Measurements from ENCODE around the gene NRM.
"Not testable (repeated sequence)": the region's sequence is repeated elsewhere in the genome, so short reads cannot be mapped to it uniquely, and the experiment has no call there.

Gene NRM, protein sequence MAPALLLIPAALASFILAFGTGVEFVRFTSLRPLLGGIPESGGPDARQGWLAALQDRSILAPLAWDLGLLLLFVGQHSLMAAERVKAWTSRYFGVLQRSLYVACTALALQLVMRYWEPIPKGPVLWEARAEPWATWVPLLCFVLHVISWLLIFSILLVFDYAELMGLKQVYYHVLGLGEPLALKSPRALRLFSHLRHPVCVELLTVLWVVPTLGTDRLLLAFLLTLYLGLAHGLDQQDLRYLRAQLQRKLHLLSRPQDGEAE

DNA sequence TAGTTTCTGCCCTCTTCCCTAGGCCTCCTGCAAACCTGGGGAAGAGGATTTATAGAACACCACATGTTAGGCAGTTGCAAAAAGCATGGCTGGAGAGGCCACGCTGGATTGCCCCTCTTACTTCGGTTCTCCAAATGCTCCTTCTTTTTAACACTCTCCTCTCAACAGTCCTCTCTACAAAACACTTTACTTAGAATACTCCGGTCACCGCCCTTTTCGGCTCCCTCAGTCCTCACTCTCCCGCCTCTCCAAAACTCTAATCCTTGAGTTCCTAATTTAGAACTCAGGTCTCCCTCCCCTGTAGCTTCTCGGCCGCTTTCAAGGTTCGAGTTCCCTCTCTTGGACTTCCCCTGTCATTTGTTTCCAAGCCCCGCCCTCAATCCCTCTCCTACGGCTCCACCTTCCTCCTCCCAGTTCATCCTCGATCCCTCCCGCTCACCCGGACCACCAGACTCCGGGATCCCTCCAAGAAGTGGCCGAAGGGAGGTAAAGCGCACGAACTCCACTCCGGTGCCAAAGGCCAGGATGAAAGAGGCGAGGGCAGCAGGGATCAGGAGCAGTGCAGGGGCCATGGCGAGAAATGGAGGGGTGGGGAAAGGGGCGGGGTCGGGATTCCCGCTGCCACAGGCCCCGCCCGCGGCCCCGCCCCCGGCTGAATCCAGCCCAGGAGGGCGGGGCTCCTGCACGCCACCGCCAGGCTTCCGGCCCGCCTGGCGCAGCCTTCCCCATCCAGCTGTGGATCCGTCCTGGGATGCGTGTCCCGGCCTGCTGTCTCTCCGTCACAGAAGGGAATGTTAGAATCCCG, at the start of gene NRM:
Gene NRM, minus strand, starts transcription at position 582 of the 805 bp plus-strand sequence. Its CDS starts 10 bp downstream, at position 572.
- DNase-seq (ENCODE audit: low read depth in 2 of 2), result peak; percentile 70 to 78

DNA sequence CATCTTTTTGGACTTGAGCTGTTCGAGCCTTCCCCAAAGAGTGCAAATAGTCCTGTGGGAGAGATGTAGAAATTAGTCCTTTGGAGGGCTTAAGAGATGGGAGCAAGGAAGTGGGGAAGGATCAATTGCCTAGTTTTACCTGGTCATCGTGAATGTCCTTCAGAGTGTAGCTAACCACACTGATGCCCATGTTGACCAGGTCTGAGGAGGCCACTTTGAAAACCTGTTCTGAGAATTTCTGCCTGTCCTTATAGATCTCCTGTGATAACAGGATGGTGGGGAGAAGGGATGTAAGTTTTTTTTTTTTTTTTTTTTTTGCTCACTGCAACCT, 49.7 kb upstream of the NRM start:
- DNase-seq (ENCODE audit: low read depth in 2 of 2), result no peak

DNA sequence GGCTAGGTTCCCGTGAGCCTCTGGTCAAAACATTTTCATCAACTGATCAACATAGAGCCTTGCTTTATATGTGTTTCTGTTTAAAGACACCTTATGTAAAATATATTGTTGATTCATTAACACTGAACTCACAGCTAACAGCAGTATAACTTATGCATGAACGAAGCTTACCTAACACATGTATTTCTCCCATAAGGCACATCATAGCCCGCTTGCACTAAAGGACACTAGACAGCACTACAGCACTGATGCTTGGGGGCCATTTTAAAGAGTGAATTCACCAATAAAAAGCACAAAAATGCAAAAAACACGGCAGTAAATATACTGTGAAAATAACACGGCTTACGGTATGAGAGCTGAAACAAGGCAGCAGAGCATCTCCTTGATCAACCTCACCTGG, 47.7 kb upstream of the NRM start:
- DNase-seq (ENCODE audit: low read depth in 2 of 2), result no peak

DNA sequence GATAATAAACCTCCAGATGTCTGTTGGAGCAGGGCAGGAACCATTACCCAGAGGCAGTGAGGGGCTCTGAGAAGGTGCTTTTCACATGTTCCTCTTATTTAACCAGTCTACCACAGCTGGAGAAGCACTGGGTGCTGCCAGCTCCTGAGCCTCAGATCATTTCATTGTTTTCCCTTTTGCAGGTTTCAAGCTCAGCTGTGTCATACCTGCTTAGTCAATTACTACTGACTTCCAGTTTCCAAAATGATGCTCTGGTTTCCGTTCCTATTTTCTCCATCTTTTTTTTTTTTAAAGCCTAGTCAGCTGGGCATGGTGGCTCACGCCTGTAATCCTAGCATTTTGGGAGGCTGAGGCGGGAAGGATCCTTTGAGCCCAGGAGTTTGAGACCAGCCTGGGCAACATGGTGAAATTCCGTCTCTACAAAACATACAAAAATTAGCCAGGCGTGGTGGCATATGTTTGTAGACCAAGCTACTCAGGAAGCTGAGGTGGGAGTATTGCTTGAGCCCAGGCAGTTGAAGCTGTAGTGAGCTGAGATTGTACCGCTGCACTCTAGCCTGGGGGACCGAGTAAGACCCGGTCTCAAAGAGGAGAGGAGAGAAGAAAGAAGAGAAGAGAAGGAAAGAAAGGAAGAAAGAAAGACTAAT, 45.0 kb upstream of the NRM start:
- DNase-seq (ENCODE audit: low read depth in 2 of 2), result no peak

DNA sequence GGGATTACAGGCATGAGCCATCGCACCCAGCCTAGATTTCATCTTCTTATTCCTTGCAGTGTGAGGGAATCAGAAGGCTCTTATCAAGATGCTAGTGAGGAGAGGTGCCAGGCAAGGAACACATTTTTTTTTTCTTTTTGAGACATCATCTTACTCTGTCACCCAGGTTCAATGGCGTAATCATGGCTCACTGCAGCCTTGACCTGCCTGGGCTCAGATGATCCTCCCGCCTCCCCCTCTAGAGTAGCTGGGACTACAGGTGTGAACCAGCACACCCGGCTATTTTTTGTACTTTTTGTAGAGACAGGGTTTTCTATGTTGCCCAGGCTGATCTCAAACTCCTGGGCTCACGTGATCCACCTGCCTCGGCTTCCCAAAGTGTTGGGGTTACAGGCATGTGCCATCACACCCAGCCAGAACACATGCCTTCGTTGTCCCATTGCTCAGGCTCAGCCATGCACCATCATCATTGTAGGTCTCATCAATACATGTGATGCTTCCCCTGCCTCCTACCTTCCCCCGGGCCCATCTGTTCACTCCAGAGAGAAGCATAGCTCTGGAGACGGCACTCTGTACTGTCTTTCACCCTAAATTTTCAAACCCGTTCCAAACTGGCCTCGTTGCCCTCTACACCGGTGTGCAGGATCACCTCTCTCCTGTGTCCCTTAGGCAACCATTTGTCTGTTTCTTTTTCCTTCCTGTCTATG, 41.6 kb upstream of the NRM start:
- DNase-seq (ENCODE audit: low read depth in 2 of 2), result no peak

DNA sequence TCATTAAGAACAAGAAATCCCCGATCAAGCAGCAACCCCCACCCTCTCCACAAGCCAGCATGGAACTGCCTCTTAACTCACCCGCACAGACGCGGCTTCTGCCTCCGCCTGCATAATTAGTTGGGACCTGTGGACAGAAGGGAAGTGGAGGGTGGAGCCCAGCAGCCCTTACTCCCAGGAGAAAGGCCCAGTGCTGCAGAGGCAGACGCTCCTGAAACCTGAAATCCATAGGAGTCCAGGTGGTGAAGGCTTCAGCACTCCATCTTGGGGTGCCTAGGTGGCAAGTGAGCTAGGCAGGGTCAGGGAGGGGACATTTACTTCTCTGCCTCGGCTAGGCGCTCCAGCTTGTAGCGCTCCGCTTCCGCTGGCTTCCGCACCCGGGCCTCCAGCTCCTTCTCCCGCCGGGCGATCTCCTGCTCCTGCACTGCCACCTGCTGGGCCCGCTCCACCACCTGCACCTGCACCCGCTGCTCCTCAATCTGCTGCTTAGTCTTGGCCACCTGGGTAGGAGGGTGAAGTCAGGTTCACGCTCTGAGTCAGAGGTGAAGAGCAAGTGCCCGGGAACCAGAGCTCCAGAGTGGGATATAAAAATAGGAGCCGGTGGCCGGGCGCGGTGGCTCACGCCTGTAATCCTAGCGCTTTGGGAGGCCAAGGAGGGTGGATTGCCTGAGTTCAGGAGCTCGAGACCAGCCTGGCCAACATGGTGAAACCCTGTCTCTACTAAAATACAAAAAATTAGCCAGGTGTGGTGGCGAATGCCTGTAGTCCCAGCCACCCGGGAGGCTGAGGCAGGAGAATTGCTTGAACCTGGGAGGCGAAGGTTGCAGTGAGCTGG, 40.0 kb upstream of the NRM start:
- peak; percentile 76 to 82 for DNase-seq (ENCODE audit: low read depth in 2 of 2)

DNA sequence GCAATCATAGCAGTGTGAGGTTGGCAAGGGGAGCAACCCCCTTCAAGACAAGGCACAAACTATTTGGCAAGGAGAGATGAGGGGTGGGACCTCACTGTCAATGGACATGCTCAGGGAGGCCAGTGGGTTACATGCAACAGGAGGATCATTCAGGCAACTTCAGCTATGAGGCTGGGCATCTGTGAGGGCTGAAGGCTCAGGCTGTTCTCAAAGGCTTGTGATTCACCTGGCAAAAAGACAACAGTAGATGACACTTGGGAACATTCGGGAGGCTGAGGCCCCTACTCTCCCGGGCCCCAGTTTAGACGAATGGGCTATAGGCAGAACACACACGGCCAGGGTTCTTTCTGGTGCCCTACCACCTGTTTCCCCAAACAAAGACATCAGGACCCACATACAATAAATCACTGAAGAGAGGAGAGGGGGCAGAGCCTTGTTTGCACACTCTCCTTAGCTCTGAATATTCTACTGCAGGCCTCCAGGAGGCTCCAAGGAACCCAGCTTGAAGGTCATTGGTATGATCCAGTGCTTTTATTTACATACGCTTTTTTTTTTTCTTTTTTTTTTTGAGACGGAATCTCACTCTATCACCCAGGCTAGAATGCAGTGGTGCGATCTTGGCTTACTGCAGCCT, 37.3 kb upstream of the NRM start:
- no peak for DNase-seq (ENCODE audit: low read depth in 2 of 2)

DNA sequence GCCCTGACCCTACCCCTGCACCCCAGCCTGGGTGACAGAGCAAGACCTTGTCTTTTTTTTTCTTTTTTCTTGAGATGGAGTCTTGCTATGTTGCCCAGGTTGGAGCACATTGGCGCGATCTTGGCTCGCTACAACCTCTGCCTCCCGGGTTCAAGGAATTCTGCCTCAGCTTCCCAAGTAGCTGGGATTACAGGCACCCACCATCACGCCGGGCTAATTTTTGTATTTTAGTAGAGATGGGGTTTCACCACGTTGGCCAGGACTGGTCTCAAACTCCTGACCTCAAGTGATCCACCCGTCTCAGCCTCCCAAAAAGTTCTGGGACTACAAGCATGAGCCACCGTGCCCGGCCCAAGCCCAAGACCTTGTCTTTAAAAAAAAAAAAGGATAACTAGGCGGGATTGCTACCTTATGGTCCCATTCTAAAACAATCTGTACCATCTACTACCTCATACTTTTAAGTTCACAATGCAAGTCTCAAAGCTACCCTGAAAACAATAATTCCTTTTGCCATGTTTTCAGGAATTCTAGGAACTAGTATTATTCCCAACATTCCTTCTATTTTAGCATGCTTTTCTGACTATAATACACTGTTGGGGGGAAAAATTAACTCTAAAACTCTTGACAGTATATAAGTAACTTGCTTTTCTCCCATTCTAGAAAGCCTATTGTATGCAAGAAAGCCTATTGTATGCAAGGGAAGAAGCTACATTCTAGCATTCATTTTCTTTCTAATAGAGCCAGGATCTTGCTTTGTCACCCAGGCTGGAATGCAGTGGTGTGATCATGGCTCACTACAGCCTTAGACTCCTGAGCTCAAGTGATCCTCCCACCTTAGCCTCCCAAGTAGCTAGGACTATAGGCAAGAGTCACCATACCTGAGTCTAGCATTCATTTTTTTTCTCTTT, 36.0 kb upstream of the NRM start:
- no peak for DNase-seq (ENCODE audit: low read depth in 2 of 2)

DNA sequence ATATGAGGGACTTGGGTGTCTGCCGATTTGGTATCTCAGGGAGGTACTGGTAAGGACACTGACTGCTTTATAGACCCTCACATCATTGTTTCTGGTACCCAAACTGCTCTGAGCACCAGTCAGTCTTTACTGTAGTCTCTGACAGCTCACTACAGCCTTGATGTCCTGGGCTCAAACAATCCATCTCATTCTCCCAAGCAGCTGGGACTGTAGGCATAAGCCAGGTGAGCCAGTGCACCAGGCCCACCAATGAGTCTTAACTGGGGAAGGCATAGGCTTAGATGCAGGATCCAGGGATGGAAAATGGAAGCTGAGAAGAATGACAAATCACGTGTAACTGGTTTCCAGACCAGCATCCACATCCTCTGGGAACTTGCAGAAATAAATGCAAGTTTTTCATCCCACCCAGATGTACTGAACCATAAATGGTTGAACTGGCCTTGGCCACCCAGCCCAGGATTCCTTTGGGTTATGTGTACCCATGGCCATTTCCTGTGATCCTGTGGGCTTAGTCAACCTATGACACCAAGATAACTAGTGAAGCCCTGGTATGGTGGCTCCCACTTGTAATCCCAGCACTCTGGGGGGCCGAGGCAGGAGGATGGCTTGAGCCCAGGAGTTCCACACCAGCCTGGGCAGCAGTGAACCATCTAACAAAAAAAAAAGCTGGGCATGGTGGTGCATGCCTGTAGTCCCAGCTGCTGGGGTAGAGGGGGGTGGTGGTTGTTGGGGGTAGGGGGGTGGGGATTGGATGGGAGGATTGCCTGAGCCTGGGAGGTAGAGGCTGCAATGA, 35.1 kb upstream of the NRM start:
- no peak for DNase-seq (ENCODE audit: low read depth in 2 of 2)

DNA sequence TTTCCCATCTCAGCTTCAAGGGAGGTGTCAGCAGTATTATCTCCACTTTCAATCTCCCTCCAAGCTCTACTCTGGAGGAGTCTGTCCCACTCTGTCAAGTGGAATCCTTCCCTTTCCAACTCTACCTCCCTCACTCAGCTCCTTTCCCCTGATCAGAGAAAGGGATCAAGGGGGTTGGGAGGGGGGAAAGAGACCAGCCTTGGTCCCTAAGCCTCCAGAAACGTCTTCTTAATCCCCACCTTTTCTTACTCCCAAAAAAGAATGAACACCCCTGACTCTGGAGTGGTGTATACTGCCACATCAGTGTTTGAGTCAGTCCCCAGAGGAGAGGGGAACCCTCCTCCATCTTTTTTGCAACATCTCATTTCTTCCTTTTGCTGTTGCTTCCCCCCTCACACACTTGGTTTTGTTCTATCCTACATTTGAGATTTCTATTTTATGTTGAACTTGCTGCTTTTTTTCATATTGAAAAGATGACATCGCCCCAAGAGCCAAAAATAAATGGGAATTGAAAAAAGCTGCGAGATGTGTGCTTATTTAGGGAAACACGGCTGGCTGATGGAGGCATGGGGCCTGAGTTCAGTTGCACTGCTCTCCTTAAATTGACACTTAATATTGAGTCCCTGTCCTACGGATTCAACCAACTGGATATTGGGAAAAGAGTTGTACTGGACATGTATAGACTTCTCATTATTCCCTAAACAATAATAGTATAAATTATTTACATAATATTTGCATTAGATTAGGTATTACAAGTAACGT, 34.3 kb upstream of the NRM start:
- no peak for DNase-seq (ENCODE audit: low read depth in 2 of 2)

DNA sequence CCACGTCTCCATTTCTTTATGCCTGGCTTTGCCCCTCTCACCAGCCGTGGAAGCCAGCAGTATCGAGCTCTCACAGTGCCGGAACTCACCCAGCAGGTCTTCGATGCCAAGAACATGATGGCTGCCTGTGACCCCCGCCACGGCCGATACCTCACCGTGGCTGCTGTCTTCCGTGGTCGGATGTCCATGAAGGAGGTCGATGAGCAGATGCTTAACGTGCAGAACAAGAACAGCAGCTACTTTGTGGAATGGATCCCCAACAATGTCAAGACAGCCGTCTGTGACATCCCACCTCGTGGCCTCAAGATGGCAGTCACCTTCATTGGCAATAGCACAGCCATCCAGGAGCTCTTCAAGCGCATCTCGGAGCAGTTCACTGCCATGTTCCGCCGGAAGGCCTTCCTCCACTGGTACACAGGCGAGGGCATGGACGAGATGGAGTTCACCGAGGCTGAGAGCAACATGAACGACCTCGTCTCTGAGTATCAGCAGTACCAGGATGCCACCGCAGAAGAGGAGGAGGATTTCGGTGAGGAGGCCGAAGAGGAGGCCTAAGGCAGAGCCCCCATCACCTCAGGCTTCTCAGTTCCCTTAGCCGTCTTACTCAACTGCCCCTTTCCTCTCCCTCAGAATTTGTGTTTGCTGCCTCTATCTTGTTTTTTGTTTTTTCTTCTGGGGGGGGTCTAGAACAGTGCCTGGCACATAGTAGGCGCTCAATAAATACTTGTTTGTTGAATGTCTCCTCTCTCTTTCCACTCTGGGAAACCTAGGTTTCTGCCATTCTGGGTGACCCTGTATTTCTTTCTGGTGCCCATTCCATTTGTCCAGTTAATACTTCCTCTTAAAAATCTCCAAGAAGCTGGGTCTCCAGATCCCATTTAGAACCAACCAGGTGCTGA, 33.3 kb upstream of the NRM start:
- not testable (repeated sequence) for DNase-seq (ENCODE audit: low read depth in 2 of 2)

DNA sequence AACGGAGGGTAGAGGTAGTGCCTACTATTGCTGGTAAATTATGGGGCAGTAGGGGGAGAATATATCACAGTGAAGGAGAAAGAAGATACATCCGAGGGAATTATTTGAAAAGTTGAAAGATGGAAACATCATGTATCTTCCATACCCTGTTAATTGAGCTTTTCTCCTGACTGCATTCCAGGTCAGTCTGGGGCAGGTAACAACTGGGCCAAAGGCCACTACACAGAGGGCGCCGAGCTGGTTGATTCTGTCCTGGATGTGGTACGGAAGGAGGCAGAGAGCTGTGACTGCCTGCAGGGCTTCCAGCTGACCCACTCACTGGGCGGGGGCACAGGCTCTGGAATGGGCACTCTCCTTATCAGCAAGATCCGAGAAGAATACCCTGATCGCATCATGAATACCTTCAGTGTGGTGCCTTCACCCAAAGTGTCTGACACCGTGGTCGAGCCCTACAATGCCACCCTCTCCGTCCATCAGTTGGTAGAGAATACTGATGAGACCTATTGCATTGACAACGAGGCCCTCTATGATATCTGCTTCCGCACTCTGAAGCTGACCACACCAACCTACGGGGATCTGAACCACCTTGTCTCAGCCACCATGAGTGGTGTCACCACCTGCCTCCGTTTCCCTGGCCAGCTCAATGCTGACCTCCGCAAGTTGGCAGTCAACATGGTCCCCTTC, 32.5 kb upstream of the NRM start:
- DNase-seq (ENCODE audit: low read depth in 2 of 2), result not testable (repeated sequence)

DNA sequence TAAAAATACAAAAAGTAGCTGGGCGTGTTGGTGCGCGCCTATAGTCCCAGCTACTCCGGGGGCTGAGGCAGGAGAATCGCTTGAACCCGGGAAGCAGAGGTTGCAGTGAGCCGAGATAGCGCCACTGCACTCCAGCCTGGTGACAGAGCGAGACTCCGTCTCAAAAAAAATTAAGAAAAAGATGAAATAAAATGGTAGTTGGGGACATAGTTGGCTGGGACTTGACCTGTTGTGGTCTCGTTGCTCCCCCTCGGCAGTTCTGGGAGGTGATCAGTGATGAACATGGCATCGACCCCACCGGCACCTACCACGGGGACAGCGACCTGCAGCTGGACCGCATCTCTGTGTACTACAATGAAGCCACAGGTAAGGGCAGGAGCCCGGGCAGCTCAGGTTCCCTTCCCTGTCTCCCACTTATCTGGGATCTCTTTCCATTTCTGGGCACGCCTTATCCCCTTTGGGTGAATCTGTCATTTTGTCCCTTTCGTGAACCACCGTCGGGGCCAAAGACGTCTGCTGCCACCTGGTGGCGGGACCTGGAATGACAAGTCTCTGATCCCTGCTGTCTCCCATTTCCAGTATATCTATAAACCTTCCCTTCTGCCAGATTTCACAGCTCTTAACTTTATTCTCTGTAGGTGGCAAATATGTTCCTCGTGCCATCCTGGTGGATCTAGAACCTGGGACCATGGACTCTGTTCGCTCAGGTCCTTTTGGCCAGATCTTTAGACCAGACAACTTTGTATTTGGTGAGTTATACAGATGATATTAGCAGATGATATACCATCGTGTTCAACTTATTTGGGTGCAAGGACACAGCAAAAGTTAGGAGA, 31.7 kb upstream of the NRM start:
- DNase-seq (ENCODE audit: low read depth in 2 of 2), result peak; percentile 75 to 81

DNA sequence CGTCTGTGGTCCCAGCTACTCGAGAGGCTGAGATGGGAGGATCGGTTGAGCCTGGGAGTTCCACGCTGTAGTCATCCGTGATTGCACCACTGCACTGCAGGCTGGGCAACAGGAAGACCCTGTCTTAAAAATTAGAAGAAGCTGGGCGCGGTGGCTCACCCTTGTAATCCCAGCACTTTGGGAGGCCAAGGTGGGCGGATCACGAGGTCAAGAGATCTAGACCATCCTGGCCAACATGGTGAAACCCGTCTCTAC, 31.2 kb upstream of the NRM start:
- not testable (repeated sequence) for DNase-seq (ENCODE audit: low read depth in 2 of 2)

DNA sequence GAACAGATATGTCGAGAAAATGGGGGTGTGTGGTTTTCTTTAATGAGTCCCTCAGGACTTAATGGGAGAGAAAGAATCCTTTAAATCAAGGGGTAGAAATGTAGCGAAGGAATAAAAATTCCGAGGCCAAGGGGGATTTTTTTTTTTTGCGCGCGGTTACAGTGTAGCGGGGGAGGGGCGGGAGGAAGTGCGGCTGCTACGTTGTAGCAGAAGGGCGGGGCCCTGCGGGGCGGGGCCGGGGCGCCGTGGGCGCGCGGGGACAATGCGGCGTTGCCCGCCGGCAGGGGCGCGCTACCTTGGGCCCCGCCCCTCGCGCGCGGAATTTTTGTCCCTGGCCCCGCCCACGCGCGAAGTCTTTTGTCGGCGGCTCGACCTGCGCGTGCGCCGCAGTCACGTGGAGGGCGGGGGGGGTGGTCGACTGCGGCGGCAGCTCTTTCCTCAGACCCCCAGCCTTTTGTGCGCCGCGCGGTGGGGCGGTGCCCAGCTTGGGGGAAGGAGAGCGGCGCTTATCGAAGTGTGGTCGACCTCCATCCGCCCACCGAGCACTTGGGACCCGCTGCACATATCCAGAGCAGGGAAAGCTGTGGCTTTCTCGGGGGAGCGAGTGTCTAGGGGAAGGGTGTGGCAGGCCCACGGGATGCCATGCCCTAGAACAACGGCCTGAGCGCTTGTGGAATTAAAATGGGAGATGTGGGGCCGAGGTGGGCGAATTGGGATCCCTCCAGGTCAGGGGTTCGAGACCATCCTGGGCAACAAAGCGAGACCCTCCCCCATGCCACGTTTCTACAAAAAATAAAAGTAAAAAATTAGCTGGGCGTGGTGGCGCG, 30.6 kb upstream of the NRM start:
- peak; percentile 94 to 97 for DNase-seq (ENCODE audit: low read depth in 2 of 2)
